ENCODE measurements around the gene ZDHHC7.

ZDHHC7 gene

DNA sequence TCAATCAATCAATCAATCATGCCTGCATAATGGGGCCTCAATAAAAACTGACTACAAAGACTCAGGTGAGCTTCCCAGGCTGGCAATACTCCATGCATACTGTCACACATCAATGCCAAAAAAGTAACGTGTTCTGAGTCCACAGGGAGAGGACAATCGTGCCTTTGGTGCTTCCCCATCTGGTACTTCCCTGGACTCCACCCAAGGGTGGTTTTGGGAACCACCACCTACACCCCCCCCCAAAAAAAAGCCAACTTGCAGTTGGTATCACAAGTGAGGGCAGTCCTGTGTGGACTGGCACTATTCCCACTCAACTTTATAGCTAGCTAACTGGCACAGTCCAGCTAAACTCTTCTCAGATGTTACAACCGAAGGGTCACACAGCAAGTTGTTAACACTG lies 3.1 kb downstream of the ZDHHC7 start:
- Histone ChIP-seq H3K4me3 (ENCODE audit: low read length) (no peak overlapping the region), H4K20me1 (ENCODE audit: control insufficient read depth, insufficient read depth, low read depth, low read length) (0 out of 2 replicates have a peak, but pooled peaks cover 4% of the 10 kb centered on the region), H3K4me2 (ENCODE audit: low read length) (no peak overlapping the region), H3K36me3 (ENCODE audit: control insufficient read depth, low read length) (peaks cover 4% of the 10 kb centered on the region; the same call in 1 of the 2 replicates), H3K9me3 (ENCODE audit: control insufficient read depth, insufficient read depth, low read length) (no peaks in the 10 kb centered on the region), H3K79me2 (ENCODE audit: control insufficient read depth, low read length) (peaks cover 75% of the 10 kb centered on the region), H3K27me3 (ENCODE audit: control insufficient read depth, low read length) (no peaks in the 10 kb centered on the region), H3F3A (ENCODE audit: control insufficient read depth, insufficient read depth) (no peaks in the 10 kb centered on the region), H3K4me1 (ENCODE audit: control insufficient read depth, low read length) (peaks cover 12% of the 10 kb centered on the region), H3K27ac (ENCODE audit: low read depth, low read length) (no peak overlapping the region), H3K9me2 (replicated peaks; ENCODE audit: control insufficient read depth, low read length) (no peaks in the 10 kb centered on the region)
- TF ChIP-seq, protein P1, sequence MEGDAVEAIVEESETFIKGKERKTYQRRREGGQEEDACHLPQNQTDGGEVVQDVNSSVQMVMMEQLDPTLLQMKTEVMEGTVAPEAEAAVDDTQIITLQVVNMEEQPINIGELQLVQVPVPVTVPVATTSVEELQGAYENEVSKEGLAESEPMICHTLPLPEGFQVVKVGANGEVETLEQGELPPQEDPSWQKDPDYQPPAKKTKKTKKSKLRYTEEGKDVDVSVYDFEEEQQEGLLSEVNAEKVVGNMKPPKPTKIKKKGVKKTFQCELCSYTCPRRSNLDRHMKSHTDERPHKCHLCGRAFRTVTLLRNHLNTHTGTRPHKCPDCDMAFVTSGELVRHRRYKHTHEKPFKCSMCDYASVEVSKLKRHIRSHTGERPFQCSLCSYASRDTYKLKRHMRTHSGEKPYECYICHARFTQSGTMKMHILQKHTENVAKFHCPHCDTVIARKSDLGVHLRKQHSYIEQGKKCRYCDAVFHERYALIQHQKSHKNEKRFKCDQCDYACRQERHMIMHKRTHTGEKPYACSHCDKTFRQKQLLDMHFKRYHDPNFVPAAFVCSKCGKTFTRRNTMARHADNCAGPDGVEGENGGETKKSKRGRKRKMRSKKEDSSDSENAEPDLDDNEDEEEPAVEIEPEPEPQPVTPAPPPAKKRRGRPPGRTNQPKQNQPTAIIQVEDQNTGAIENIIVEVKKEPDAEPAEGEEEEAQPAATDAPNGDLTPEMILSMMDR (IDR thresholded peaks at IDR 0.05; ENCODE audit: low read depth, low read length, poor library complexity, severe bottlenecking): no peak
- no peak for TF ChIP-seq EZH2phosphoT487 (IDR thresholded peaks at IDR 0.05; ENCODE audit: borderline replicate concordance, low read length)

DNA sequence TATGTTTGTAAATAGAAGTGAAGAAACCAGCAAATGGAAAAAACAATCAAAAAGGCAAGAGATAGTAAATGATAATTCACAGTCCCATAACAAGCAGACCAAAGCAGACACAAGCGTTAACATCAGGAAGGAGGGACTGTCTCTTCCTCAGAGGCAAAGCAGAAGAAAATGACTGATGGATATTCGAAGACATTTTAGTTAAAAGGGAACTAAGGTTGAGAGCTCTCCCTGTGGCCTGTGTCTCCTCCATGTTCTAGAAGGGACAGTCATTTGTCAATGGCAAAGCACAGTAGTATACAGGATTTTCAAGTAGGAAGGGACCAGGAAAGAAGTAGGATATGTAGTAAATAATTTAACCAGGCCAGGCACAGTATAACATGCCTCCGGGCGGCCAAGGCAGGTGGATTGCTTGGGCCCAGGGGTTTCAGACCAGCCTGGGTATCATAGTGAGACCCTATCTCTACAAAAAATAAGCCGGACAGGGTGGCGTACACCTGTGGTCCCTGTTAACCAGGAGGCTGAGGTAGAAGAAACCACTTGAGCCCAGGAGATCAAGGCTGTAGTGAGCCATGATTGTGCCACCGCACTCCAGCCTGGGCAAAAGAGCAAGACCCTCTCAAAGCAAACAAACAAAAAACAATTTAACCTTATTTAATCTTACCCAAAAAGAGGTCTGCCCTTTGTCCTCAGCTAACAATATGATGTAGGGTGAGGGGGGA lies 3.7 kb downstream of the ZDHHC7 start:
- H3K4me1 ChIP-seq (ENCODE audit: control insufficient read depth, low read length): peaks cover 17% of the 10 kb centered on the region
- no peaks in the 10 kb centered on the region for H3K9me3 ChIP-seq (ENCODE audit: control insufficient read depth, insufficient read depth, low read length)
- no peak overlapping the region for H3K27ac ChIP-seq (ENCODE audit: low read depth, low read length)
- 0 out of 2 replicates have a peak, but pooled peaks cover 4% of the 10 kb centered on the region for H4K20me1 ChIP-seq (ENCODE audit: control insufficient read depth, insufficient read depth, low read depth, low read length)
- H3K9me2 ChIP-seq (replicated peaks; ENCODE audit: control insufficient read depth, low read length): no peaks in the 10 kb centered on the region
- H3F3A ChIP-seq (ENCODE audit: control insufficient read depth, insufficient read depth): no peaks in the 10 kb centered on the region
- no peak overlapping the region for H3K4me2 ChIP-seq (ENCODE audit: low read length)
- H3K79me2 ChIP-seq (ENCODE audit: control insufficient read depth, low read length): peaks cover 81% of the 10 kb centered on the region
- H3K36me3 ChIP-seq (ENCODE audit: control insufficient read depth, low read length): peaks cover 4% of the 10 kb centered on the region; the same call in 1 of the 2 replicates
- no peak for TF ChIP-seq EZH2phosphoT487 (IDR thresholded peaks at IDR 0.05; ENCODE audit: borderline replicate concordance, low read length)
- TF ChIP-seq, protein P1 (IDR thresholded peaks at IDR 0.05; ENCODE audit: low read depth, low read length, poor library complexity, severe bottlenecking): no peak
- H3K27me3 ChIP-seq (ENCODE audit: control insufficient read depth, low read length): no peaks in the 10 kb centered on the region
- no peak overlapping the region for H3K4me3 ChIP-seq (ENCODE audit: low read length)

DNA sequence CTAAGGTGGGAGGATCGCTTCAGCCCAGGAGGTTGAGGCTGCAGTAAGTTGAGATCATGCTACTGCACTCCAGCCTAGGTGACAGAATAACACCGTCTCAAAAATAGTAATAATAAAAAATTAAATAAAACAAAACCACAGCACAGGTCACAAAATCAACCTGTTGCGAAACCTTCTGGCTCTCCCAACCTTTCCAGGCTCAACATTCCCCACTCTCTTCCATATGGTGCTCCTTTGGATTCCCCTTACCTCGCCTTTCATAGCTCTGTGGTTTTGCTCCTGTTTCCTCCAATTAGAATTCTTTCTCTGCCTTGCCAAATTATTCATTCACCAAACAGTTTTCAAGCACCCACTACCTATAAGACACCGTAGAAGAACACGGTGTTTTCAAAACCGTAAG lies 4.7 kb downstream of the ZDHHC7 start:
- Histone ChIP-seq H3K4me3 (ENCODE audit: low read length) (no peak overlapping the region), H3K4me1 (ENCODE audit: control insufficient read depth, low read length) (peaks cover 17% of the 10 kb centered on the region), H3F3A (ENCODE audit: control insufficient read depth, insufficient read depth) (no peaks in the 10 kb centered on the region), H3K27ac (ENCODE audit: low read depth, low read length) (no peak overlapping the region), H3K9me2 (replicated peaks; ENCODE audit: control insufficient read depth, low read length) (no peaks in the 10 kb centered on the region), H3K9me3 (ENCODE audit: control insufficient read depth, insufficient read depth, low read length) (no peaks in the 10 kb centered on the region), H3K79me2 (ENCODE audit: control insufficient read depth, low read length) (peaks cover 91% of the 10 kb centered on the region), H3K4me2 (ENCODE audit: low read length) (no peak overlapping the region), H3K27me3 (ENCODE audit: control insufficient read depth, low read length) (no peaks in the 10 kb centered on the region), H3K36me3 (ENCODE audit: control insufficient read depth, low read length) (peaks cover 4% of the 10 kb centered on the region; the same call in 1 of the 2 replicates), H4K20me1 (ENCODE audit: control insufficient read depth, insufficient read depth, low read depth, low read length) (peaks cover 10% of the 10 kb centered on the region; the same call in 1 of the 2 replicates)
- no peak for TF ChIP-seq EZH2phosphoT487 (IDR thresholded peaks at IDR 0.05; ENCODE audit: borderline replicate concordance, low read length)
- TF ChIP-seq, protein P1 (IDR thresholded peaks at IDR 0.05; ENCODE audit: low read depth, low read length, poor library complexity, severe bottlenecking): no peak

All from DOHH2 (cell line).